Stimulated activated naive CD4-positive, alpha-beta T cell treated with Interleukin-2 at 50 U/mL for 16 hours (primary cell): ENCODE results near the gene S100PBP.
"Not testable (repeated sequence)": the region's sequence is repeated elsewhere in the genome, so short reads cannot be mapped to it uniquely, and the experiment has no call there.

Experiments used
- DNase-seq: peaks from one replicate; lab custom pipeline; 2025; lab: John Stamatoyannopoulos, UW

The S100PBP gene

DNA sequence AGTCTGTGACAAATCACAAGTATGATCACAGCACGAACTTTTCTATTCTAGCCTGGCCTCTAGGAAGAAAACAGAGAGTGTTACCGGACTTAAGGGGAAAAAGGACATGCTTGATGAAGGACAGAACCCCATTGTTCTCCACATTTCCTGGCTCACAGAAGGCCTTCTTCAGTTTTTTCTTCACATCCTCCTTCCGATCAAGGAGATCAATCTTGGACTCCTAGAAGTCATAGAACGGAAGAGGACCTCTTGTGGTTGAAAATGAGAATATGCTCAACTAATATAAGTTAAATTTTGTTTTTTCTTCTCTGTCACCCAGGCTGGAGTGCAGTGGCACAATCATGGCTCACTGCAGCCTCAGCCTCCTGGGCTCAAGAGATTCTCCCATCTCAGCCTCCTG lies 30.6 kb upstream of the S100PBP start:
- DNase-seq = no peak

DNA sequence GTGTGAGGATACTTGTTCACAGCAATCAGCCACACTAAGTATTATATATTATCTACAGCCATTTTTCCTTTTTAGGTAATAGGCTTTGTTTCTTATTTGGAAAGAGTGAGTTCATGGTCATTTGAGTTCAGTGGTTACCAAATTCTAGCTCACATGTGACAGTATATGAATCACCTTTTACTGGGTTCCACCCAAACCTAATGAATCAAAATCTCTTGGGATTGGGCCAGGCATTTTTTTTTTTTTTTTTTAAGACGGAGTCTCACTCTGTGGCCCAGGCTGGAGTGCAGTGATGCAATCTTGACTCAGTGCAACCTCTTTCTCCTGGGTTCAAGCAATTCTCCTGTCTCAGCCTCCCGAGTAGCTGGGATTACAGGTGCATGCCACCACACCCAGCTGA lies 28.1 kb upstream of the S100PBP start:
- DNase-seq = not testable (repeated sequence)

DNA sequence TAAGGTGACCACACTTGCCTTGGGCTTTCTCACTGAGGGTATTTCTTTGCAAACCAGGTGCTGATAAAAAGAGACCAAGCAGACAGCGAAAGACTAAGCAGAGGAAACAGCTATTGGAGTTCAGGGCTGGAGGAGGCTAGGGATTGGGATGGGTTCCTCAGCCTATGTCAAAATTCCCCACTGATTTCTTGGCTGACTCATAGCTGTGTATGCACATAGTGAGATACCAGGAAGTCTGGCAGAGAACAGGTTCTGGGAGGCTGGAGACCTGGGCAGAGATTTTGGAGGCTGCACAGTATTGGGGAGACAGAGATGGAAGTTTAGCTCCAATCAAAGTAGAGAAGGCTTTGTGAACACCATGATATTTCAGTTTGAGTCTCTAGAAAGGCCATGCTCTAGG lies 25.6 kb upstream of the S100PBP start:
- DNase-seq = no peak

DNA sequence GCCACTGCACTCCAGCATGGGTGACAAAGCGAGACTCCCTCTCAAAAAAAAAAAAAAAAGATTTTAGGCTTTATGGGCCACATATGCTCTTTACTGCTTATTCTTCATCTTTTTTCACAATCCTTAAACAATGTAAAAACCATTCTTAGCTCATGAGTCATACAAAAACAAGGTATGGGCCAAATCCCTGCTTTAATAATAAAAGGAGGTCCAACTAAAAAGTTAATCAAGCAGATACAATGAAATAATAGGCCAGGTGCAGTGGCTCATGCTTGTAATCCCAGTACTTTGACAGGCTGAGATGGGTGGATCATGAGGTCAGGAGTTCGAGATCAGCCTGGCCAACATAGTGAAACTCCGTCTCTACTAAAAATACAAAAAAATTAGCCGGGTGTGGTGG lies 21.7 kb upstream of the S100PBP start:
- DNase-seq = not testable (repeated sequence)

DNA sequence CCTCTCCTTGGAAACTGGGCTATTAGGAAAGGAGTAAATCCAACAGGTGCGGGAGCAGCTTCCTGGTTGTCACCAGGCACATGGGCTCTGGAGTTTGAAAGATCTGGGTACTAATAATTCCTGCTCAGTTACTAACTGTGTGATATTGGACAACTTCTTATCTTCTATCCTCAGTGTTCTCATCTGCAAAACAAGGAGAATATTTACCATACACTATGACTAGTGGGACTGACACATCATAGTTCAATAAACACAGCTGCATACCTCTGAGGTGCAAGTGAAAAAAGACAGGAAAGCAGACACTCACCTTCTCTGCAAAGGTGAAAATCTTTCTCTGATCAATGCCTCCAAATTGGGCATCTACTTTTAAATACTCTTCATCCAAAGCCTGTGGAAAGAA lies 20.0 kb upstream of the S100PBP start:
- DNase-seq = no peak

DNA sequence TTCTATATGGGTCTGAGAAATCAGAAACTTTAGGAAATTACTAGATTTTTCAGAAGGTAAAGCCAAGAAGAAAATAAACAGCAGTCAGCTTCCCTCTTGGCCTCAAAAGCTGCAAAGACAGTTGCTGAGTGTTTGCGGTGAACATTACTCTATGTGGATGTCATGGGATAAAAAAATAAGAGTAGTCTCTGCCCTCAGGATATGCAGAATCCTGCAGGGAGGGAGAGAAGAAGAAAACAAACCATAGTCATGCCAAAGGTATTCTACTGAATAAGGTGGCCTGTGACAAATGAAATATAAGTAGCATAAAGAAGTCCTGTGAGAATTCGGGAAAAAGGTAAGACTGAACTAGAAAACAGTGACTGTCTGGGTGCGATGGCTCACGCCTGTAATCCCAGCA lies 19.3 kb upstream of the S100PBP start:
- DNase-seq = no peak

DNA sequence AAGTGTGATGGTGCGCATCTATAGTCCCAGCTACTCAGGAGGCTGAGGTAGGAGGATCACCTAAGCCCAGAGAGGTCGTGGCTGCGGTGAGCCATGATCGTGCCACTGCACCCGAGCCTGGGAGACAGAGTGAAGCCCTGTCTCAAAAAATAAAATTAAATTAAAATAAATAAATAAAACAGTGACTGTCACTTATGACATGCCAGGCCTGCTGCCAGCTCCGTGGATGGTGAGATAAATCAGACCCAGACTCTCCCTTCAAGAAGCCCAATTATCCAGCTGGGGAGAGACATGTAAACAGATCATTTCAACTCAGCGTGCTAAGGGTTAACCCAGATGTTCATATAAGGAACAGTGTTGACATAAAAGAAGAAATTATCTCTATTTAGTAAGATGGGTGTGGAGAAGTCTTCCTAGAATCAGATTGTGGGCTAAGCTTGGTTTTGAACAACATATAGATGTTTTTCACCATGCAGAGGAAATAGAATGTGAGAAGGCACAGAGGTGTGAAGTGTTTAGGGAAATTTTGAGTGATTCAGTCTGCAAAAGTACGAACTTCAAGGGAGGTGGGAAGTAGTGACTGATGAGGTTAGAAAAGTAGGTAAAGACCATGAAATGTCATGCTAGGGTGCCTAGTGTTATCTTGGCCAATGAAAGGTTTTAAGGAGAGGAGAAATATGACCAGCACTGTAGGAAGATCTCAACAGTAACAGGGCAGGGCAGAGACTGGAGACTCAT lies 18.6 kb upstream of the S100PBP start:
- no peak for DNase-seq

DNA sequence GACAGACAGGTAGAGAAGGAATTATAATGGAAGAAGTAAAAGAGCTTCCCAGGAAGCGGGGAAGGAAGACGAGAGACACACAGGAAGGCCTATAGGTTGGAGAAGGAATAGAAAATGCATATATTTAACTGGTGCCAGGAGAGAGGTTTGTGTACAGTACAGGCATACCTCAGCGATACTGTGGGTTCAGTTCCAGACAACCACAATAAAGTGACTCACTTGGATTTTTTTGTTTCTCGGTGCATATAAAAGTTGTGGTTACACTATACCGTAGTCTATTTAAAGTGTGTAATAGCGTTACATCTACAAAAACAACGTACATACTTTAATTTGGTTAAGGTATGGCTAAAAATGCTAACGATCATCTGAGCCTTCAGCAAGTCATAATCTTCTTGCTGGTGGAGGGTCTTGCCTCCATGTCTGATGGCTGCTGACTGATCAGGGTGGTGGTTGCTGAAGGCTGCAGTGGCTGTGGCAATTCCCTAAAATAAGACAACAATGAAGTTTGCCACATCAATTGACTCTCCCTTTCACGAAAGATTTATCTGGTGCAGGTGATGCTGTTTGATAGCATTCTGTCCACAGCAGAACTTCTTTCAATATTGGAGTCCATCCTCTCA lies 16.2 kb upstream of the S100PBP start:
- no peak for DNase-seq

DNA sequence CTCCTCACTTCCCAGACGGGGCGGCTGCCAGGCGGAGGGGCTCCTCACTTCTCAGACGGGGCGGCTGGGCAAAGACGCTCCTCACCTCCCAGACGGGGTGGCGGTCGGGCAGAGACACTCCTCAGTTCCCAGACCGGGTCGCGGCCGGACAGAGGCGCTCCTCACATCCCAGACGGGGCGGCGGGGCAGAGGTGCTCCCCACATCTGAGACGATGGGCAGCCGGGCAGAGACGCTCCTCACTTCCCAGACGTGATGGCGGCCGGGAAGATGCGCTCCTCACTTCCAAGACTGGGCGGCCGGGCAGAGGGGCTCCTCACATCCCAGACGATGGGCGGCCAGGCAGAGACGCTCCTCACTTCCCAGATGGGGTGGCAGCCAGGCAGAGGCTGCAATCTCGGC lies 13.0 kb upstream of the S100PBP start:
- DNase-seq = not testable (repeated sequence)

DNA sequence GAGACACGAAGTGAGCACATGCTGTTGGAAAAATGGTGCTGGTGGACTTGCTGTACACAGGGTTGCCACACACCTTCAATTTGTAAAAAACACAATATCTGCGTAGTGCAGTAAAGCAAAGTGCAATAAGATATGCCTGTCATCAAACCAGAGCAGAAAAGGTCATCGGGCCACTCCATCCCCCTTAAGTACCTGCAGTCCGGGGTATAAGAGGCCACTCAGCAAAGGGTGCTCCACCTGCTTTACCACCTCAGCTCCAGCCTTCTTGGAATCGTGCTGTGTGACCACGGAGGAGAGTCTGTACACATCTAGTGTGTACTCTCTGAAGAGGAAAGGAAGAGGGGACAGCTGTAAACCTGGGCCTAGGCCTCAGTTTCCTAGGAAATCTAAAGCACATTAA lies 11.2 kb upstream of the S100PBP start:
- no peak for DNase-seq

DNA sequence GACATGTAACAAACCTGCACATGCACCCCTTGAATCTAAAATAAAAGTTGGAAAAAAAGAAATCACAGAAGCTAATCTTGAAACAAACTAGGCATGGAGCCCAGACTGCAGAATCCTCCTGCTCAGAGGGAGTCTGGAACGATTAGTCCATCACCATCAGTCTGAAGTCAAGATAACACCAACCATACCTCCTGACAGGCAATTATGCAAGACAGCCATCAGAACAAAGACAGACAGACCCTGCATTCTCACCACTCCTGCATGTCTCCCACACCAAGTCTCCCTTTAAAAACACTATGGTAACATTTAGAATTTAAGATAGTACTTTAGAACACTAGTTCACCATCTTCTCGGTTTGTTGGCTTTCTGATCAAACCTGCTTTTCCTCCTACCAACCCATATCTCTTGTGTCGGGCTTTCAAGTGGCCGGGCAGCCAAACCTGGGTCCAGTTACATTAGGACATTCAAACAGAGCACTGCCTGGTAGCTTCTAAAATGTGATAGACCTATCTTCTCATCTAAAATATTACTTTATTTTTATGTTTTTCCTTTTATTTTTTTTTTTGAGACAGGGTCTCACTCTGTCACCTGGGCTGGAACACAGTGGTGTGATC lies 10.4 kb upstream of the S100PBP start:
- DNase-seq = no peak

DNA sequence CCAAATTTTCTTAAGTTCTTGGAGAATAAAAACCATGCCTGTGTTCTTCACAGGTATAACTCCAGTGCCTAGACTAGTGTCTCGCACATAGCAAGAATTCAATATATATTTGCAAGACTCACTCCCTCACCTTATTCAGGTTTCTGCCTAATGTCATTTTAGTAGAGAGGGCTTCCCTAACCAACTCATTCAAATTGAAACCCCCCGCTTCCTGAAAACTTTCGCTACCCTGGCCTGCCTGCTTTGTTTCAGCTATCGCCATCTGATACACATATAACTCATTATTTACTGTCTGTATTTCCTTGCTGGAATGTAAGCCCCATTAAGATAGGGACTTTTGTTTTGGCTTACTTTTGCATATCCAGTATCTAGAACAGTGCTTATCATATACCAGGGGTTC lies 8.9 kb upstream of the S100PBP start:
- DNase-seq = no peak

DNA sequence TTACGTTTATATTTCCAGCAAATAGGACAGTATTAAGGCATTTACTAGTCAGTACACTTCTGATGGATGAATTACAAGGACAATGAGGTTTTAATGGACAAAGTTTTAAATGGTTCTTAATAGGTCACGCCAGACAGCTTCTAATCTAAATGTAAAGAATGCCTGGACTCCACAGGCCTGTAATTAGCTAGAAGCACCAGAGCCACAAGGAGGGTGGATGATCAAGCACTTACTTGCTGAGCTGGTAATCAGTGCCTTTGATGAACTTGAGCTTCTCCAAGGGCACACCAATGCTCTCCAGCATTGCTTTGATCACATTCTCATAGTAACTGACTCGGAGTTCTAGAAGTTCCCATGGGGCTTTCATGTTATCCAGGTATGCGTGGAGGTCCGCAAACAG lies 7.1 kb upstream of the S100PBP start:
- no peak for DNase-seq

DNA sequence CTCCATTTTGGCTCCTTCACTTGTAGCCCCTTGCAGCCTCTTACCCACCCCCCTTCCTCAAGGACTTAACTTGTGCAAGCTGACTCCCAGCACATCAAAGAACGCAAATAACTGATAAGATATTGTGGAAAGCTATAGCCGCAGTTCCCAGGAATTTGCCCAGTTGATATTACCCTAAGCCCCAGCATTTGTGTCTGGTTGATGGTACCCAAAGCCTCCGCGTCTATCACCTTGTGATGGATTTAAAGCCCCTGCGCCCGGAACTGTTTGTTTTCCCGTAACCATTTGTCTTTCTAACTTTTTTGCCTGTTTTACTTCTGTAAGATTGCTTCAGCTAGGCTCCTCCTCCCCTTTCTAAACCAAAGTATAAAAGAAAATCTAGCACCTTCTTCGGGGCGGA lies 6.2 kb upstream of the S100PBP start:
- DNase-seq = no peak

DNA sequence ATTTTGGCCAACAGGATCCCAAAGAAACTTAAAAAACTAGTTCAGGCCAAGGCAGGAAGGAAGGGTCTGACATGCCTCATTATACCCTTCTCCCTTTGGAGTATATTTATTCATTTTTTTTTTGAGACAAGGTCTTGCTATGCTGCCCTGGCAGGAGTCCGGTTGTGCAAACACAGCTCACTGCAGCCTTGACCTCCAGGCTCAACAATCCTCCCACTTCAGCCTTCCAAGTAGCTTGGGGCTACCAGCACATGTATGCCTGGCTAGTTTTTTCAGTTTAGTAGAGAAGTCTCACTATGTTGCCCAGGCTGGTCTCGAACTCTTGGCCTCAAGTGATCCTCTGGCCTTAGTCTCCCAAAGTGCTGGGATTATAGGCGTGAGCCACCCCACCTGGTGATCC lies 5.5 kb upstream of the S100PBP start:
- DNase-seq = no peak

DNA sequence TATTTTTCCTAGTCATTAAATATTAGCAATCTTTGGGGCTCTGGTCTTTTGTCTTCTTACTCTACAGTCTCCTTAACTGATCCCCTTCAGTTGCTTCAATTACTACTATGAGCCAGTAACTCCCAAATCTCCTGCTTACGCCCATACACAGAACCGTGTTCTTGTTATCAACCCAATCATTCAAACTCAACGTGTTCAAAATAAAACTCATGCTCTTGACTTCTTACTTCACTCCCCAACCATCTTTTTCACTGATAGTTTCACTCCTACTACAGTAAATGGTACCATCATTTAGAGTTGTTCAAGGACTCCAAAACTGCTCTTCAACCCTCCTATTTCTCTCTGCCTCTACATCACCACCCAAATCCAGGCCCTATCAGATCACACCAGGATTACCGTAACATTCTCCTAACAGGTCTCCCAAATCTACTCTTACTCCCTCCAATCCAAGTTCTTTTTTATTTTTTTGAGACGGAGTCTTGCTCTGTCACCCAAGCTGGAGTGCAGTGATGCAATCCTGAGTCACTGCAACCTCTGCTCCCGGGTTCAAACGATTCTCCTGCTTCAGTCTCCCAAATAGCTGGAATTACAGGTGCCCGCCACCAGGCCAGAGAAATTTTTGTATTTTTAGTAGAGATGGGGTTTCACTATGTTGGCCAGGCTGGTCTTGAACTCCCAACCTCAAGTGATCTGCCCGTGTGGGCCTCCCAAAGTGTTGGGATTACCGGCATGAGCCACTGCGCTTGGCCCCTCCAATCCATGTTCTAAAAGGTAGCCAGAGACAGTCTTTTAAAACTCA lies 3.3 kb upstream of the S100PBP start:
- DNase-seq = no peak

DNA sequence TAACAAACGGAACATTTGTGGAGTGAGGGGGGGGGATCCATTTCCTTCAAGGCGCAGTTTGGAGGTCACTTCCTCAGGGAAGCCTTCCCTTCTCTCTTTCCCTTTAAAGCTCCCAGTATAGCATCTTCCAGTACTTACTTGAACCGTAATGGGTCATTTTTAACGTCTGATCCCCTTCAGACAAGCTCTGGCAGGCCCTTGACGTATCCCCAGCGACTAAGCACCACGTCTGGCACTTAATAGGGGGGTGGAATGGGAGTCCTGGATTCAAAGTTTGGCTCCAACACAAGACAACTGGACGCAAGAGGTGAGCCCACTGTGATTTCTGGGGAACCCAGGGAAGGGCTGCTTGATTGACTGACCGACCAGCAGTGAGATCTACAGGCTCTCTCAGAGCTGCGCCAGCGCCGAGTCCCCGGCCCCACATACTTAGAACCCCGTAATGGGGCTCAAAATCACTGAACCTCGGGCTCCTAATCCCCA lies 736 bp upstream of the S100PBP start:
- no peak for DNase-seq

DNA sequence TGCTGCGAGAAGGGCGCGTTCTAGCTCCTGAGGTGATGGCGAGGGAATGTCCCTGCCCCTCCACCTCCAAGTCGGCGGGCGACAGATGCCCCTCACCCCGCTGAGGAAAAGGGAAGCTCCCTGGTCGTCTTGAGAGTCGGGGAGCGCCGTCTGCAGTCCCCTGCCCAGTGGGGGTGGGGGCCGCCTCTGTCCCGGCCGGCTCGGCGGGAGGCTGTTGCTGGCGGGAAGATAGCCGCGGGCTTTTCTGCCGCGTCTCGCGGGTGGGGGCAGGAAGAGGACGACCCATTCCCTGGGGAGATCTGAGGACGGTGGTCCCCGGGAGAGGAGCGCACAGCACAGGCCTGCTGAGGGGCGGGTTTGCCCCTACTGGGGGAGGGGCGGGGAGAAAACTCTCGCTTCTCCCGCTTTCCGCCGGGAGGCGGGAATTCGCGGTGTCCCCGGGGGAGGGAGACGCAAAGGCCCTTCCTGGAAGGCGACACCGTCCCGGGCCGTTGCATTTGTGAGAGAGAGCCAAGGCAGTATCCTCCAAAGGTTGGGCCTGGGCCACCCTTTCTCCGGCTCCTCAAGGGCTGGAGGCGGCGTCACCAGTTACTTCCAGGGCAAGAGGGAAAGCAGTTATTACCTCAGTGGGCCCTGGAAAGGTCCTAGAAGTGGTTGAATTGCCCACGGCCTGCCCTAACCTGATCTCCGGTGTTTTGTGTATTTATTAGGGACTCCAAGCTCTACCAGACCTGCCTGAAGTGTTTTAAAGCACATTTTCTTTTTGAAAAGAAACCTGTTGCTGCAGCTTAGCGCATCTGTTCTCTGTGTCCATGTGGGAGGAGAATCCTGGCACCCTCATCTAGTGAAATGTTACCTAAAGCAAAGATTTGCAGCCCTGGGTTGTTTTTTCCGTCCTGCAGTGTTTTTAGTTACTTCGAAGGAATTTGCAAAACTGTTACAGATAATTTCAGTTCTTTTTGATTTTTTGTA lies 648 bp downstream of the S100PBP start:
- no peak for DNase-seq

DNA sequence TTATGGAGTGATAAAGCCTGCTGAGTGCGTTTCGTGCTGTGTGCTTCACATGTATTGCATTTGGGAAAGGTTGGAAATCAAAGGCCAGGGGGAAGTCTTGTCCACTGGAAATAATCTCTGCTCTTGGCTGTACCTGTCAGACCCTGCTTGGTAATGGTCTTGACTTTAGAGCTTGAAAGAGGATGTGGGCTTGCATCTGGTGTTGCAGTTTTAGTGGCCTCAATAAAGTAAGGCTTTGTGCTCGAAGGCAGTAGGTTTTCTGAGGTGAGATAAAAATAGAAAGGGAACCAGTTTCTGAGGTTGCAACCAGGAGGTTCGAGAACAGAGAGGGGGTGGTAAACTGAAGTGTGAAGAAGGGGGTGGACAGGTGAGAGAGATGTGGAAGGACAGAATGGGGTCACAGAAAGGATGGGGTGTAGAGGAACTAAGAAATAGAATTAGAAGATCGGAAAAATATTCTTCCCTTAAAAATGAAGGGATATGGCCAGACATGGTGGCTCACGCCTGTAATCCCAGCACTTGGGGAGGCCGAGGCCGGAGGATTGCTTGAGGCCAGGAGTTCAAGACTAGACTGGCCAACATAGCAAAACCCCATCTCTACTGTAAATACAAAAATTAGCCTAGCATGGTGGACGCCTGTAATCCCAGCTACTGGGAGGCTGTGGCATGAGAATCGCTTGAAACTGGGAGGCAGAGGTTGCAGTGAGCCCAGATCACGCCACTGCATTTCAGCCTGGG lies 1.5 kb downstream of the S100PBP start:
- no peak for DNase-seq

DNA sequence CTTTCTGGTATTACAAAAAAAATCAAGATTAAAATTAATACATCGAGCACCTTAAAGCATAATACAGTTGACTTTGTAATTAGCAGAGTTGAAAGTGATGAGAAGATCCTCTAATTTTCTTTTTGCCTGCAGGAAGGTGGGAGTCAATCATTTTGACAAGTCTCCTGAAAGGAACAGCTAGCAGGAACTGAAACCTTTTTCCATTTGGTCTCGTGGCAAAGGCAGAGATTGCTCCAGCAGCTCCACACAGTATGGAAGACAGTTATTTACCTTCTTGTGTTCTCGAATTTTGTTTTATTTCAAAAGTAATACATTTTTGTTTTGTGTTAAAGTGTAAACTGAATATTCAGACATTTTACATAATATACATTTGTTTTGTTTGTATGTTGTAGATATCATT lies 7.7 kb downstream of the S100PBP start:
- no peak for DNase-seq

DNA sequence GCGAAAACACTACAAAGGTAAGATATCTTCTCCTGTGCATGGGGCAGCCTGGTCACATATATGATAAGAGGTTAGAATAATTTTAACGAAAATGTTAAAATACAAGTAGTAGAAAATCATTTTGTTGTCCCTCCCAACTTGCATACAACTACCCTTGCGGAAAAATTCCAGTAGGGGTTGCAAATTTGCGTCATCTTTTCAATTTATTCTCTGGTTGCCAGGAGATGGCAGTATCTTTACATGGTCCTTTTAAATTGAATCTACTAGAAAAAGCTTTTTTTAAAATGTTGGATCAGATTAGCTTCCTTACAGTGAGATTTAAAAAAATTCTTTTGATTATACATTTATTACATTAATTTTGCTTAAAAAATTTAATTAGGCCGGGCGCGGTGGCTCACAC lies 10.9 kb downstream of the S100PBP start:
- DNase-seq = no peak
